PC-3 (cell line): ENCODE results near the gene LSM3. TPM values are rescaled to one million over a fixed set of nuclear protein-coding genes. Genes with fewer than 3 reads are reported as not detected.

ENCODE experiments used
- ATAC-seq: fragments of 200-7000 bp; cut with Tn5 transposase; 2 replicates; pipeline ENCODE4 v1.9.1; 2020; ENCODE audit warnings: mild to moderate bottlenecking, moderate library complexity
- BruUV-seq: library from RNA; stranded (reverse); fragments of 400-500 nt; replicated peaks from 2 replicates; lab custom pipeline; 2021; lab: Mats Ljungman, UMichigan
- CTCF ChIA-PET: fragments of 300-600 bp; sonication (Branson Sonifier 250); formaldehyde crosslinking; loops from one replicate; lab custom pipeline; 2022; ENCODE audit warnings: antibody characterized with exemption; lab: Charles Lee
- POLR2A ChIA-PET: fragments of 300-600 bp; sonication (Branson Sonifier 250); formaldehyde crosslinking; loops from one replicate; lab custom pipeline; 2022; ENCODE audit warnings: antibody characterized with exemption; ENCODE audit not compliant: unreplicated experiment; lab: Charles Lee
- DNase-seq: peaks from one replicate; pipeline ENCODE4 v3.0.0-alpha.2; 2015
- H2AFZ ChIP-seq: fragments of 300-600 bp; sonication (generic); 2 replicates; pipeline ENCODE4 v1.6.0; 2016; ENCODE audit warnings: antibody characterized with exemption, low read length
- H3F3A ChIP-seq: fragments of 300-600 bp; sonication (generic); one replicate; pipeline ENCODE4 v1.6.0; 2017; ENCODE audit warnings: antibody characterized with exemption, low read length, control low read depth, mild to moderate bottlenecking; ENCODE audit not compliant: unreplicated experiment
- H3K27ac ChIP-seq: fragments of 300-600 bp; sonication (generic); 2 replicates; pipeline ENCODE4 v1.5.1; 2016; ENCODE audit warnings: mild to moderate bottlenecking, low read length
- H3K27me3 ChIP-seq: fragments of 300-600 bp; sonication (generic); 2 replicates; pipeline ENCODE4 v1.6.1; 2016; ENCODE audit warnings: low read length, mixed read lengths
- H3K36me3 ChIP-seq: fragments of 300-600 bp; sonication (generic); 2 replicates; pipeline ENCODE4 v1.6.1; 2016; ENCODE audit warnings: low read depth, mixed run types, low read length, mixed read lengths
- H3K4me1 ChIP-seq: fragments of 300-600 bp; sonication (generic); 2 replicates; pipeline ENCODE4 v1.5.1; 2016; ENCODE audit warnings: low read length; ENCODE audit not compliant: insufficient read depth
- H3K4me2 ChIP-seq: fragments of 300-600 bp; sonication (generic); 2 replicates; pipeline ENCODE4 v1.6.0; 2016; ENCODE audit warnings: low read length
- H3K4me3 ChIP-seq: fragments of 300-600 bp; sonication (generic); 2 replicates; pipeline ENCODE4 v1.5.1; 2016; ENCODE audit warnings: mild to moderate bottlenecking, low read length, mixed read lengths
- H3K79me2 ChIP-seq: fragments of 300-600 bp; sonication (generic); 2 replicates; pipeline ENCODE4 v1.6.1; 2017; ENCODE audit warnings: low read length, mixed read lengths
- H3K9ac ChIP-seq: fragments of 300-600 bp; sonication (generic); 2 replicates; pipeline ENCODE4 v1.6.0; 2016; ENCODE audit warnings: mild to moderate bottlenecking, low read length
- H3K9me2 ChIP-seq: fragments of 300-600 bp; sonication (generic); replicated peaks from 2 replicates; pipeline ENCODE4 v1.6.1; 2016; ENCODE audit warnings: mixed run types, low read length, mixed read lengths
- H3K9me3 ChIP-seq: fragments of 300-600 bp; sonication (generic); 2 replicates; pipeline ENCODE4 v1.6.1; 2016; ENCODE audit warnings: low read length, mixed read lengths
- H4K20me1 ChIP-seq: fragments of 300-600 bp; sonication (generic); 2 replicates; pipeline ENCODE4 v1.6.1; 2016; ENCODE audit warnings: low read length, mixed read lengths
- CTCF ChIP-seq: fragments of 300-600 bp; sonication (generic); conservative IDR thresholded peaks from 2 replicates; pipeline ENCODE4 v1.5.1; 2017; ENCODE audit warnings: antibody characterized with exemption, low read depth, mild to moderate bottlenecking, low read length
- EZH2 ChIP-seq: fragments of 300-600 bp; sonication (generic); IDR thresholded peaks from one replicate; pipeline ENCODE4 v1.6.1; 2017; ENCODE audit warnings: antibody characterized with exemption, mild to moderate bottlenecking, low read length; ENCODE audit not compliant: unreplicated experiment
- EZH2phosphoT487 ChIP-seq: fragments of 300-600 bp; sonication (generic); IDR thresholded peaks from 2 replicates; pipeline ENCODE4 v1.6.1; 2018; ENCODE audit warnings: mild to moderate bottlenecking, antibody characterized with exemption, low read length, borderline replicate concordance
- intact Hi-C: fragments of 100-400 bp; cut with micrococcal nuclease; formaldehyde crosslinking; loops from 2 replicates; pipeline ENCODE4 v1.9.0; 2023
- total RNA-seq: library from RNA; depleted of rRNA; stranded (reverse); fragments of >200 nt; gene quantifications from 2 replicates; pipeline ENCODE4 v1.2.3, GENCODE V29; 2014

Gene LSM3
- total RNA-seq, 1 experiment from 2014 or later = 27.2 TPM

- no peak for TF ChIP-seq EZH2
- no peak for TF ChIP-seq CTCF
- no peak for TF ChIP-seq EZH2phosphoT487
- DNase-seq (no peak), ATAC-seq (no peak)
- no peaks in the 10 kb centered on the region for H3K27me3 ChIP-seq
- peaks cover 16% of the 10 kb centered on the region; the same call in 1 of the 2 replicates for H3K36me3 ChIP-seq
- no peaks in the 10 kb centered on the region for H3K9me2 ChIP-seq
- CTCF ChIA-PET = interaction anchor here (0.8 kb wide), 1 partner anchor 246 kb away, joined by 3 read pairs; no protein-coding TSS in a partner anchor
- no peaks in the 10 kb centered on the region for H4K20me1 ChIP-seq
- peaks cover 8% of the 10 kb centered on the region for H3F3A ChIP-seq
- BruUV-seq = TSS peak; percentile 21
- intact Hi-C loops = no loop called here
- POLR2A ChIA-PET = interaction anchor here (0.6 kb wide), 1 partner anchor 196 kb away, joined by 3 read pairs; no protein-coding TSS in a partner anchor
- no peak overlapping the region for H2AFZ ChIP-seq
- no peaks in the 10 kb centered on the region for H3K79me2 ChIP-seq
- H3K27ac ChIP-seq = peak overlapping the region; percentile 94
- no peaks in the 10 kb centered on the region for H3K9me3 ChIP-seq
- no peak overlapping the region for H3K4me2 ChIP-seq
- H3K4me3 ChIP-seq = no peak overlapping the region
- no peak overlapping the region for H3K9ac ChIP-seq
- H3K4me1 ChIP-seq = peaks cover 35% of the 10 kb centered on the region
These were observed 35.9 kb upstream of the LSM3 start for GRCh38 chr3:14142567-14143270.

DNA sequence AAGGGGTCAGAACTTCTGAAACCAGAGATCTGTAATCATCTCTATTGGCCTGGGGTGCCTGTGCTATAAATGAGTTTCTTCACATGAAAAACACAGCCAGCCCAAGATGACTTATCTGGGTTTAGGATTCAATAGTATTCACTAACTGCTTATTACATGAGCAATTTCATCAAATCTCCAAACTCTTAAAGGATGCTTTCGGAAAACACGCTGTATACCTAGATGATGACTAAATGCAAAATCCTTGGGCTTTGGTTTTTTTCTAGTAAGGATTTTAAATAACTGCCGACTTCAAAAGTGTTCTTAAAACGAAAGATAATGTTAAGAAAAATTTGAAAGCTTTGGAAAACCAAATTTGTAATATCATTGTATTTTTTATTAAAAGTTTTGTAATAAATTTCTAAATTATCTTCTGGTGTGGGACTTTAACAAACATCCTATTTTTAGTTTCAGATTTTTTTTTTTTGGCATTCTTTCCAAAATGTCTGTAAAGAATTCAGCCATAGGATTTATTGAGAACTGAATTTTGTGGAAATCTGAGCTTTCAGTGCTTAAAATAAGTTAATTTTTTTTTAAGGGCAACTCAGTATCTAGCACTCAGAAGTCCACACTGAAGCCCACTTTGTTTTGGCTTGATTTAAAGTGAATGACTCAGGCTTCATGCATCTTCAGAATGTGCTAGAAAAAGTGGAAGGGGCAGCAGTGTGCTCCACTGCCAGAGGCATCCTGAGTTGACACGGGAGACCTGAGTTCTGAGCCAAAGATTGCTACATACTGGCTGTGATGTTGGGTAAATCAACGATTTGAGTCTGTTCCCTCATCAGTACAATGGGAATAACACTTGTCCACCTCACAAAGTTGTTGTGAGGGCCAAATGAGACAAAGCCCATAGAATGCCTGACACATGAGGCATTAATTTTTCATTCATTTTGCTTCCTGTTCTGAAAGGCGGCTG is 35.1 kb upstream of the LSM3 start:
- Histone ChIP-seq H3K27ac (peak overlapping the region; percentile 94), H3K4me3 (peak overlapping the region; percentile 14; the same call in 1 of the 2 replicates), H4K20me1 (no peaks in the 10 kb centered on the region), H3K9ac (peak overlapping the region; percentile 76), H3K27me3 (no peaks in the 10 kb centered on the region), H3K36me3 (peaks cover 10% of the 10 kb centered on the region; the same call in 1 of the 2 replicates), H3K4me2 (peak overlapping the region; percentile 70), H3K9me2 (no peaks in the 10 kb centered on the region), H3K4me1 (peaks cover 32% of the 10 kb centered on the region), H3F3A (peaks cover 8% of the 10 kb centered on the region), H3K9me3 (no peaks in the 10 kb centered on the region), H3K79me2 (no peaks in the 10 kb centered on the region), H2AFZ (no peak overlapping the region)
- peak; percentile 88 for DNase-seq
- POLR2A ChIA-PET = interaction anchor here (0.6 to 2.4 kb wide), 3 partner anchors 18 to 197 kb away, joined by 3 to 13 read pairs (median 5); partner anchors contain the start of genes CHCHD4, LSM3, TMEM43 and XPC
- intact Hi-C loops = loop anchor here (1.0 to 2.0 kb wide), 3 partner anchors 19 to 35 kb away; partner anchors contain the start of genes CHCHD4, LSM3 and XPC
- TF ChIP-seq EZH2 (no peak), EZH2phosphoT487 (no peak), CTCF (no peak)
- BruUV-seq = no TSS peak
- peak; percentile 54 for ATAC-seq
- CTCF ChIA-PET = interaction anchor here (0.6 to 0.7 kb wide), 2 partner anchors 20 to 623 kb away, joined by 3 to 4 read pairs; no protein-coding TSS in a partner anchor
